SW 1271 (cell line): ENCODE results near the gene CYSTM1.
"Not testable (repeated sequence)": the region's sequence is repeated elsewhere in the genome, so short reads cannot be mapped to it uniquely, and the experiment has no call there.

Experiments
- DNase-seq, 2 experiments: peaks; one replicate each; lab custom pipeline; 2025; lab: John Stamatoyannopoulos, UW

CYSTM1 gene

GRCh38 chr5:140178086-140178410 is 3.1 kb downstream of the CYSTM1 start:
- no peak for DNase-seq

- no peak for DNase-seq
Measured at GRCh38 chr5:140178482-140179116, 3.6 kb downstream of the CYSTM1 start.

- DNase-seq = no peak
Measured at GRCh38 chr5:140181002-140181483, 6.1 kb downstream of the CYSTM1 start.

- no peak for DNase-seq
Measured at GRCh38 chr5:140181525-140181924, 6.5 kb downstream of the CYSTM1 start.

- no peak for DNase-seq
Measured at GRCh38 chr5:140182075-140182711, 7.2 kb downstream of the CYSTM1 start.

GRCh38 chr5:140182803-140183367 is 7.9 kb downstream of the CYSTM1 start:
- DNase-seq = no peak

- no peak for DNase-seq
Measured at GRCh38 chr5:140185409-140185808, 10.4 kb downstream of the CYSTM1 start.

- no peak for DNase-seq
Measured at GRCh38 chr5:140186267-140186671, 11.3 kb downstream of the CYSTM1 start.

GRCh38 chr5:140189253-140189652 is 14.3 kb downstream of the CYSTM1 start:
- no peak for DNase-seq

GRCh38 chr5:140189977-140190871 is 15.2 kb downstream of the CYSTM1 start:
- DNase-seq = no peak

- DNase-seq = no peak
Measured at GRCh38 chr5:140190872-140191218, 15.9 kb downstream of the CYSTM1 start.

- no peak for DNase-seq
Measured at GRCh38 chr5:140192715-140193430, 17.9 kb downstream of the CYSTM1 start.

- DNase-seq = no peak
Measured at GRCh38 chr5:140194662-140195061, 19.7 kb downstream of the CYSTM1 start.

GRCh38 chr5:140196115-140196814 is 21.3 kb downstream of the CYSTM1 start:
- no peak for DNase-seq

GRCh38 chr5:140197023-140197422 is 22.0 kb downstream of the CYSTM1 start:
- no peak for DNase-seq

GRCh38 chr5:140198915-140199314 is 23.9 kb downstream of the CYSTM1 start:
- DNase-seq = not testable (repeated sequence)

- no peak for DNase-seq
Measured at GRCh38 chr5:140202078-140202477, 27.1 kb downstream of the CYSTM1 start.

GRCh38 chr5:140202610-140203009 is 27.6 kb downstream of the CYSTM1 start:
- DNase-seq = no peak

- DNase-seq = no peak
Measured at GRCh38 chr5:140205216-140205615, 30.2 kb downstream of the CYSTM1 start.

- no peak for DNase-seq
Measured at GRCh38 chr5:140205952-140206351, 31.0 kb downstream of the CYSTM1 start.

- no peak for DNase-seq
Measured at GRCh38 chr5:140207250-140207964, 32.4 kb downstream of the CYSTM1 start.
